OCI-LY1 (cell line): ENCODE data around the gene MMS22L.
"Not testable (repeated sequence)": the region's sequence is repeated elsewhere in the genome, so short reads cannot be mapped to it uniquely, and the experiment has no call there.

Experiments used
- H2AFZ ChIP-seq: fragments of 200-600 bp; sonication (generic), shearing (Covaris generic); 2 replicates; pipeline ENCODE4 v1.6.0; 2014; ENCODE audit warnings: antibody characterized with exemption, mild to moderate bottlenecking, low read length
- H3F3A ChIP-seq: fragments of 200-600 bp; sonication (generic), shearing (Covaris generic); 2 replicates; pipeline ENCODE4 v1.6.0; 2014; ENCODE audit warnings: mild to moderate bottlenecking, antibody characterized with exemption, low read length, moderate library complexity; ENCODE audit not compliant: insufficient read depth
- H3K27ac ChIP-seq: fragments of 200-600 bp; sonication (generic); 2 replicates; pipeline ENCODE4 v1.5.1; 2014; ENCODE audit warnings: low read length, mixed run types, mild to moderate bottlenecking, low read depth; ENCODE audit not compliant: poor library complexity, severe bottlenecking
- H3K27me3 ChIP-seq: fragments of 200-600 bp; sonication (generic); 2 replicates; pipeline ENCODE4 v1.6.0; 2014; ENCODE audit warnings: antibody characterized with exemption, mild to moderate bottlenecking, low read length, moderate library complexity; ENCODE audit not compliant: insufficient read depth
- H3K36me3 ChIP-seq: fragments of 200-600 bp; sonication (generic); 2 replicates; pipeline ENCODE4 v1.6.1; 2014; ENCODE audit warnings: mild to moderate bottlenecking, antibody characterized with exemption, low read length, moderate library complexity, mixed read lengths; ENCODE audit not compliant: insufficient read depth
- H3K4me1 ChIP-seq: fragments of 200-600 bp; sonication (generic); 2 replicates; pipeline ENCODE4 v1.5.1; 2014; ENCODE audit warnings: mild to moderate bottlenecking, low read length, moderate library complexity; ENCODE audit not compliant: insufficient read depth, severe bottlenecking
- H3K4me2 ChIP-seq: fragments of 200-600 bp; sonication (generic), shearing (Covaris generic); 2 replicates; pipeline ENCODE4 v1.6.1; 2014; ENCODE audit warnings: low read length
- H3K4me3 ChIP-seq: fragments of 200-600 bp; sonication (generic); 2 replicates; pipeline ENCODE4 v1.5.1; 2014; ENCODE audit warnings: low read length, low read depth, mild to moderate bottlenecking, mixed read lengths; ENCODE audit not compliant: poor library complexity, severe bottlenecking
- H3K79me2 ChIP-seq: fragments of 200-600 bp; shearing (Covaris generic); 2 replicates; pipeline ENCODE4 v1.6.1; 2016; ENCODE audit warnings: mixed run types, low read length, mixed read lengths; ENCODE audit not compliant: insufficient read depth
- H3K9ac ChIP-seq: fragments of 200-600 bp; sonication (generic), shearing (Covaris generic); 2 replicates; pipeline ENCODE4 v1.6.1; 2014; ENCODE audit warnings: mild to moderate bottlenecking, low read length, mixed read lengths
- H3K9me2 ChIP-seq: fragments of 200-600 bp; sonication (generic), shearing (Covaris generic); 2 replicates; pipeline ENCODE4 v1.6.1; 2014; ENCODE audit warnings: low read depth, mild to moderate bottlenecking, low read length, mixed read lengths
- H3K9me3 ChIP-seq: fragments of 200-600 bp; shearing (Covaris generic); 2 replicates; pipeline ENCODE4 v1.6.1; 2014; ENCODE audit warnings: low read length, mixed read lengths
- H4K20me1 ChIP-seq: fragments of 200-600 bp; sonication (generic), shearing (Covaris generic); 2 replicates; pipeline ENCODE4 v1.6.0; 2016; ENCODE audit warnings: mild to moderate bottlenecking, low read length; ENCODE audit not compliant: insufficient read depth
- CTCF ChIP-seq: fragments of 200-600 bp; sonication (generic), shearing (Covaris generic); IDR thresholded peaks from 2 replicates; pipeline ENCODE4 v1.5.1; 2017; ENCODE audit warnings: mild to moderate bottlenecking, antibody characterized with exemption, low read length, moderate library complexity, mixed read lengths
- EZH2 ChIP-seq: fragments of 200-600 bp; sonication (generic), shearing (Covaris generic); IDR thresholded peaks from 2 replicates; pipeline ENCODE4 v1.8.0; 2017; ENCODE audit warnings: borderline replicate concordance, mixed run types, mild to moderate bottlenecking, antibody characterized with exemption, low read length, moderate library complexity, mixed read lengths

The MMS22L gene

GRCh38 chr6:97175806-97176205, 107.2 kb downstream of the MMS22L start:
- H4K20me1 ChIP-seq, result no peaks in the 10 kb centered on the region
- H3K27ac ChIP-seq, result no peak overlapping the region
- no peak overlapping the region for H2AFZ ChIP-seq
- no peaks in the 10 kb centered on the region for H3K4me1 ChIP-seq
- no peaks in the 10 kb centered on the region for H3K9me2 ChIP-seq
- H3K36me3 ChIP-seq, result peaks cover 73% of the 10 kb centered on the region
- TF ChIP-seq CTCF, result no peak
- no peak for TF ChIP-seq EZH2
- no peak overlapping the region for H3K4me2 ChIP-seq
- H3K27me3 ChIP-seq, result no peaks in the 10 kb centered on the region
- H3K4me3 ChIP-seq, result no peak overlapping the region
- no peaks in the 10 kb centered on the region for H3K79me2 ChIP-seq
- H3K9me3 ChIP-seq, result no peaks in the 10 kb centered on the region
- no peak overlapping the region for H3K9ac ChIP-seq
- no peaks in the 10 kb centered on the region for H3F3A ChIP-seq

- H3K27me3 ChIP-seq, result no peaks in the 10 kb centered on the region
- TF ChIP-seq EZH2, result no peak
- no peak for TF ChIP-seq CTCF
- H3K79me2 ChIP-seq, result no peaks in the 10 kb centered on the region
- peaks cover 62% of the 10 kb centered on the region for H3K36me3 ChIP-seq
- H3K9ac ChIP-seq, result no peak overlapping the region
- no peaks in the 10 kb centered on the region for H3F3A ChIP-seq
- H4K20me1 ChIP-seq, result no peaks in the 10 kb centered on the region
- no peaks in the 10 kb centered on the region for H3K9me3 ChIP-seq
- no peaks in the 10 kb centered on the region for H3K4me1 ChIP-seq
- H3K4me3 ChIP-seq, result no peak overlapping the region
- no peak overlapping the region for H3K27ac ChIP-seq
- H3K9me2 ChIP-seq, result no peaks in the 10 kb centered on the region
- no peak overlapping the region for H2AFZ ChIP-seq
- H3K4me2 ChIP-seq, result no peak overlapping the region
These were observed 108.5 kb downstream of the MMS22L start for GRCh38 chr6:97174471-97174870.

GRCh38 chr6:97160280-97160679, 122.7 kb downstream of the MMS22L start:
- Histone ChIP-seq H3K4me3 (no peak overlapping the region), H4K20me1 (no peaks in the 10 kb centered on the region), H3K4me2 (no peak overlapping the region), H3K9me2 (no peaks in the 10 kb centered on the region), H2AFZ (no peak overlapping the region), H3K36me3 (peaks cover 45% of the 10 kb centered on the region), H3K79me2 (no peaks in the 10 kb centered on the region), H3K9ac (no peak overlapping the region), H3K9me3 (peaks cover 7% of the 10 kb centered on the region; the same call in 1 of the 2 replicates), H3F3A (no peaks in the 10 kb centered on the region), H3K27ac (no peak overlapping the region), H3K4me1 (no peaks in the 10 kb centered on the region), H3K27me3 (no peaks in the 10 kb centered on the region)
- TF ChIP-seq CTCF, result no peak
- TF ChIP-seq EZH2, result no peak

GRCh38 chr6:97155447-97155846, 127.6 kb downstream of the MMS22L start:
- H3K9me2 ChIP-seq, H3K4me3 ChIP-seq, H3K4me1 ChIP-seq, H3K9ac ChIP-seq, H3K4me2 ChIP-seq, H4K20me1 ChIP-seq, H3K9me3 ChIP-seq, H3K27ac ChIP-seq, H3F3A ChIP-seq, H3K27me3 ChIP-seq, H3K79me2 ChIP-seq, H2AFZ ChIP-seq: not testable (repeated sequence)
- peaks cover 20% of the 10 kb centered on the region for H3K36me3 ChIP-seq
